ENCODE results near the gene DESI2. TPM values are rescaled to one million over a fixed set of nuclear protein-coding genes. Genes with fewer than 3 reads are reported as not detected.
"Not testable (repeated sequence)": the region's sequence is repeated elsewhere in the genome, so short reads cannot be mapped to it uniquely, and the experiment has no call there.

DESI2 gene
- total RNA-seq, 1 donor, result 42.0 TPM

- Histone ChIP-seq H3K36me3 (ENCODE audit: insufficient read depth, low read length) (peaks cover 7% of the 10 kb centered on the region), H2AFZ (ENCODE audit: low read length) (no peak overlapping the region), H3K27me3 (ENCODE audit: insufficient read depth, low read length) (no peaks in the 10 kb centered on the region), H3K27ac (ENCODE audit: low read depth, low read length) (no peak overlapping the region), H3K79me2 (ENCODE audit: insufficient read depth, low read length) (peaks cover 80% of the 10 kb centered on the region), H3K9me3 (ENCODE audit: low read depth, low read length) (no peaks in the 10 kb centered on the region), H4K20me1 (ENCODE audit: insufficient read depth, low read length) (peaks cover 18% of the 10 kb centered on the region), H3K4me3 (ENCODE audit: insufficient read depth, low read length) (no peak overlapping the region), H3K4me1 (ENCODE audit: insufficient read depth, low read length) (peaks cover 7% of the 10 kb centered on the region), H3K4me2 (ENCODE audit: insufficient read depth, low read length) (no peak overlapping the region)
- no peak for TF ChIP-seq CTCF (IDR thresholded peaks at IDR 0.05; ENCODE audit: extremely low read depth, low read depth, low read length)
- no peak for DNase-seq (ENCODE audit: insufficient read length, low spot score, missing footprints)
Observed at GRCh38 chr1:244660595-244660994, 7.7 kb downstream of the DESI2 start.

GRCh38 chr1:244661569-244662312, 8.8 kb downstream of the DESI2 start:
- peaks cover 11% of the 10 kb centered on the region for H3K4me1 ChIP-seq (ENCODE audit: insufficient read depth, low read length)
- not testable (repeated sequence) for H3K4me2 ChIP-seq (ENCODE audit: insufficient read depth, low read length); H2AFZ ChIP-seq (ENCODE audit: low read length); DNase-seq (ENCODE audit: insufficient read length, low spot score, missing footprints); H3K36me3 ChIP-seq (ENCODE audit: insufficient read depth, low read length); H3K9me3 ChIP-seq (ENCODE audit: low read depth, low read length); H3K27ac ChIP-seq (ENCODE audit: low read depth, low read length); H3K4me3 ChIP-seq (ENCODE audit: insufficient read depth, low read length); H3K27me3 ChIP-seq (ENCODE audit: insufficient read depth, low read length)
- H3K79me2 ChIP-seq (ENCODE audit: insufficient read depth, low read length), result peaks cover 80% of the 10 kb centered on the region
- H4K20me1 ChIP-seq (ENCODE audit: insufficient read depth, low read length), result peaks cover 19% of the 10 kb centered on the region

- Histone ChIP-seq H3K27ac (ENCODE audit: low read depth, low read length) (no peak overlapping the region), H3K4me2 (ENCODE audit: insufficient read depth, low read length) (no peak overlapping the region), H4K20me1 (ENCODE audit: insufficient read depth, low read length) (peaks cover 17% of the 10 kb centered on the region), H3K4me3 (ENCODE audit: insufficient read depth, low read length) (no peak overlapping the region), H3K9me3 (ENCODE audit: low read depth, low read length) (no peaks in the 10 kb centered on the region), H3K79me2 (ENCODE audit: insufficient read depth, low read length) (peaks cover 78% of the 10 kb centered on the region), H2AFZ (ENCODE audit: low read length) (no peak overlapping the region), H3K36me3 (ENCODE audit: insufficient read depth, low read length) (no peaks in the 10 kb centered on the region), H3K4me1 (ENCODE audit: insufficient read depth, low read length) (peaks cover 11% of the 10 kb centered on the region), H3K27me3 (ENCODE audit: insufficient read depth, low read length) (no peaks in the 10 kb centered on the region)
- no peak for TF ChIP-seq CTCF (IDR thresholded peaks at IDR 0.05; ENCODE audit: extremely low read depth, low read depth, low read length)
- DNase-seq (ENCODE audit: insufficient read length, low spot score, missing footprints), result no peak
Observed at GRCh38 chr1:244662599-244662998, 9.7 kb downstream of the DESI2 start.

- H2AFZ ChIP-seq (ENCODE audit: low read length), result no peak overlapping the region
- peaks cover 11% of the 10 kb centered on the region for H3K4me1 ChIP-seq (ENCODE audit: insufficient read depth, low read length)
- H3K4me3 ChIP-seq (ENCODE audit: insufficient read depth, low read length), result no peak overlapping the region
- H3K9me3 ChIP-seq (ENCODE audit: low read depth, low read length), result no peaks in the 10 kb centered on the region
- H3K79me2 ChIP-seq (ENCODE audit: insufficient read depth, low read length), result peaks cover 72% of the 10 kb centered on the region
- H4K20me1 ChIP-seq (ENCODE audit: insufficient read depth, low read length), result peaks cover 18% of the 10 kb centered on the region
- H3K4me2 ChIP-seq (ENCODE audit: insufficient read depth, low read length), result no peak overlapping the region
- H3K27ac ChIP-seq (ENCODE audit: low read depth, low read length), result no peak overlapping the region
- no peak for TF ChIP-seq CTCF (IDR thresholded peaks at IDR 0.05; ENCODE audit: extremely low read depth, low read depth, low read length)
- H3K36me3 ChIP-seq (ENCODE audit: insufficient read depth, low read length), result no peaks in the 10 kb centered on the region
- DNase-seq (ENCODE audit: insufficient read length, low spot score, missing footprints), result no peak
- H3K27me3 ChIP-seq (ENCODE audit: insufficient read depth, low read length), result no peaks in the 10 kb centered on the region
Observed at GRCh38 chr1:244664353-244664752, 11.4 kb downstream of the DESI2 start.

All from osteoblast (primary cell).